Neutrophil (primary cell): Measurements from ENCODE around the gene SEC62.

Source experiments
- H3K27ac ChIP-seq: fragments of 200-600 bp; sonication (generic); 2 replicates; pipeline ENCODE4 v1.5.1; 2016; ENCODE audit warnings: mild to moderate bottlenecking, moderate library complexity
- H3K27me3 ChIP-seq: fragments of 200-600 bp; sonication (generic); 2 replicates; pipeline ENCODE4 v1.6.0; 2016; ENCODE audit warnings: mild to moderate bottlenecking
- H3K36me3 ChIP-seq: fragments of 200-600 bp; sonication (generic); 2 replicates; pipeline ENCODE4 v1.5.1; 2017
- H3K4me1 ChIP-seq, 2 experiments: fragments of 200-600 bp in 1 of 2; sonication (generic) in 1 of 2; 1 replicate in 1 of 2; 2 replicates in 1 of 2; pipeline versions ENCODE4 v1.5.1 to v1.6.1; 2013 to 2016; ENCODE audit warnings: low read depth in 1 of 2, low read length in 1 of 2, mild to moderate bottlenecking in 1 of 2, moderate library complexity in 1 of 2; ENCODE audit not compliant: control insufficient read depth in 1 of 2, insufficient read depth in 1 of 2
- H3K4me3 ChIP-seq, 2 experiments: fragments of 200-600 bp in 1 of 2; sonication (generic) in 1 of 2; 1 replicate in 1 of 2; 2 replicates in 1 of 2; pipeline ENCODE4 v1.5.1; 2013 to 2016; ENCODE audit warnings: low read depth in 1 of 2, low read length in 1 of 2, mild to moderate bottlenecking in 1 of 2, moderate library complexity in 1 of 2
- H3K9me3 ChIP-seq: fragments of 200-600 bp; sonication (generic); 2 replicates; pipeline ENCODE4 v1.5.1; 2016
- TF ChIP-seq, protein P1 (sequence below): fragments of 200-600 bp; sonication (generic); IDR thresholded peaks from 2 replicates; pipeline ENCODE4 v1.5.1; 2016; ENCODE audit warnings: antibody characterized with exemption

The SEC62 gene

DNA sequence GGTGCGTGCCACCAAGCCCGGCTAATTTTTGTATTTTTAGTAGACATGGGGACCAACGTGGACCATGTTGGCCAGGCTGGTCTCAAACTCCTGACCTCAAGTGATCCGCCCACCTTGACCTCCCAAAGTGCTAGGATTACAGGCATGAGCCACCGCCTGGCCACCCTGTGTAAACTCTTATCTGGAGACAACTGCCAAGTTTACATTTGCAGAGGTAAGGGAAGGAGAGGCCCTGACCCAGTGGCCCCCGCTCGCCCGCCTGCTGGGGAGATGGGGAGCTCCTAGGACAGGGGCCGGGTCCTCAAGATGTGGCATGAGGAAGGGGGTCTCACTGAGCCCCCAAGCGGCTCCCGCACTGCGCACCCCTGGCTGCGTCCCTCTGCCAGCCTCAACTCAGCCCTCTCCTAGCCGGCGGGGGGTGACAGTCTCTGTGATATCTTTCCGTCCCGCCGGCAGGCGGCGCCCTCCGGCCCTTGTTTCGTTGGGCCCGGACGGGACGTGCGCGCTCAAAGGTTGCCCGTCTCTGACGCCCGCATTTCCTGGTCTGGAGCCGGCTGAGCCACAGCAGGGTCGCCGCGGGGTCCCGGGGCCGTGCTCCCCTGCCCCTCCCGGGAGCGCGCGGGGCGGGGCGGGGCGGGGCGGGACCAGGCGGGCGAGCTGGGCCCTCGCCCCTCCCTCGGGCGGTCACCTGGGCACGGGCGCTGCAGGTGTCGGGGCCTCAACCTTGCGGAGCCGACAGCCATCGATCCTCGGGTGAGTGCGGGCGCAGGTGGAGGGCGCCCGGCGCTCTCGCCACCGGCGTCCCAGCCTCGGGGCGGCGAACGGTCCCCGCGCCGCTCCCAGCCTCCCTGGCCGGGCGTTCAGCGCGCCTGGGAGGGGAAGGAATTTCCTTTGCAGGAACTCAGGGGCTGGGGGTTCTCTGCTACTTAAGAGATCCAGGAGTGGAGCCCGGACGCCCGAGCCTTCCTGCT is 71.1 kb downstream of the SEC62 start, which contains the start of gene GPR160:
TSS of gene GPR160 (plus strand) at position 533 of the 971 bp plus-strand sequence. CDS start 45,978 bp downstream, outside the sequence.
- no peaks in the 10 kb centered on the region for H3K27me3 ChIP-seq
- TF ChIP-seq, protein P1, sequence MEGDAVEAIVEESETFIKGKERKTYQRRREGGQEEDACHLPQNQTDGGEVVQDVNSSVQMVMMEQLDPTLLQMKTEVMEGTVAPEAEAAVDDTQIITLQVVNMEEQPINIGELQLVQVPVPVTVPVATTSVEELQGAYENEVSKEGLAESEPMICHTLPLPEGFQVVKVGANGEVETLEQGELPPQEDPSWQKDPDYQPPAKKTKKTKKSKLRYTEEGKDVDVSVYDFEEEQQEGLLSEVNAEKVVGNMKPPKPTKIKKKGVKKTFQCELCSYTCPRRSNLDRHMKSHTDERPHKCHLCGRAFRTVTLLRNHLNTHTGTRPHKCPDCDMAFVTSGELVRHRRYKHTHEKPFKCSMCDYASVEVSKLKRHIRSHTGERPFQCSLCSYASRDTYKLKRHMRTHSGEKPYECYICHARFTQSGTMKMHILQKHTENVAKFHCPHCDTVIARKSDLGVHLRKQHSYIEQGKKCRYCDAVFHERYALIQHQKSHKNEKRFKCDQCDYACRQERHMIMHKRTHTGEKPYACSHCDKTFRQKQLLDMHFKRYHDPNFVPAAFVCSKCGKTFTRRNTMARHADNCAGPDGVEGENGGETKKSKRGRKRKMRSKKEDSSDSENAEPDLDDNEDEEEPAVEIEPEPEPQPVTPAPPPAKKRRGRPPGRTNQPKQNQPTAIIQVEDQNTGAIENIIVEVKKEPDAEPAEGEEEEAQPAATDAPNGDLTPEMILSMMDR: peak; percentile 93
- peak within 1 kb of the TSS; percentile 95 for H3K27ac ChIP-seq
- H3K4me3 ChIP-seq: peak within 1 kb of the TSS; percentile 86 to 97
- peaks cover 7% of the 10 kb centered on the region for H3K36me3 ChIP-seq
- no peaks in the 10 kb centered on the region for H3K9me3 ChIP-seq
- H3K4me1 ChIP-seq: peaks cover 56 to 62% of the 10 kb centered on the region in 2 experiments

DNA sequence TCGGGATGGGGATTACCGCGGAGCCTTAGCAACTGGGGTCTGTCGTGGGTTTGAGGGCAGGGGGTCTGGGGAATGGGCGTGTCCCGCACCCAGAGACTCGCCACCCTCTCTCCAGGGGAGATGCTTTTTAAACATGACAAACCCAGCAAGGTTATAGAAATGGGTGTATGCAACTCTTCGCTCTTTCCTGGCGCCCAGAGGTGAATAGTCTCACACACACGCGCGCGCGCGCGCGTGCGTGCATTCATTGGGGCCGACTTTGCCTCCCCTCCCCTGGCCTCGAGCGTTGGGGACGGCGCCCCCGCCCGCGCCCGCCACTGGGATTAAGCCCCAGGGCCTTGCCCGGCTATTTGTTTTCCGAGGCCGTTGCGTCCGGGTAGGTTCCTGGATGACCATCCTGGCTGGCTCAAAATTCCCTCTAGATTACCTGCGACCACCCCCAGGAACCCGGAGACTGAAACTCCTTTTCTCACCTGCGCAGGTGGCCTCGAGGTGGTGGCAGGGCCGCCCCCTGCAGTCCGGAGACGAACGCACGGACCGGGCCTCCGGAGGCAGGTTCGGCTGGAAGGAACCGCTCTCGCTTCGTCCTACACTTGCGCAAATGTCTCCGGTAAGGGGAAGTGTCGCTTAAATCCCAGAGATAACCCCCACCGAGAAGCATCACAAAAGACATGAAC is 72.0 kb downstream of the SEC62 start:
- H3K27me3 ChIP-seq: no peaks in the 10 kb centered on the region
- peaks cover 7% of the 10 kb centered on the region for H3K36me3 ChIP-seq
- H3K4me3 ChIP-seq: peak overlapping the region; percentile 86 to 97
- peak overlapping the region; percentile 95 for H3K27ac ChIP-seq
- H3K4me1 ChIP-seq: peaks cover 54 to 58% of the 10 kb centered on the region in 2 experiments
- TF ChIP-seq, protein P1: peak; percentile 64
- no peaks in the 10 kb centered on the region for H3K9me3 ChIP-seq

DNA sequence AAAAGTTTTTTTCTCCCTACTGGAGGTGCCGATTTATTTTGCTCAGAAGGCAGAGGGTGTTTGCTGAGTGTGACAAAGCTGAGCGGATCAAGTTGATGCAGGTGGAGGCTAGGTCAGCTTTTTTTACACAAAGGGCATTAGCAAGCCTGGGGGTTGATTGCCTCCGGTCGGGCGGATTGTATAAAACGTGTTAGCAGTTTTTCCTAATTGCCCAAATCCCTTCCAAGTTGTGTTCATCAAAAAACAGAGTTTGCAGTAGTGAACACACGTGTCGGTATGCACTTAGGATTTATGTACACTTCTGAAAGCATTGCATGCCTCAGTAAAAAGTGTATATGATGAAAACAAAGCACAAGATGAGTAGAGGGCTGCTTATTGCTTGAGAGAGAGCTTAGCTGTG is 73.8 kb downstream of the SEC62 start:
- Histone ChIP-seq H3K36me3 (peaks cover 7% of the 10 kb centered on the region), H3K9me3 (no peaks in the 10 kb centered on the region), H3K27ac (peak overlapping the region; percentile 95), H3K27me3 (no peaks in the 10 kb centered on the region), H3K4me1 (peaks cover 58 to 62% of the 10 kb centered on the region in 2 experiments), H3K4me3 (peak overlapping the region in 1 of 2 experiments; percentile 97)
- TF ChIP-seq, protein P1: no peak

DNA sequence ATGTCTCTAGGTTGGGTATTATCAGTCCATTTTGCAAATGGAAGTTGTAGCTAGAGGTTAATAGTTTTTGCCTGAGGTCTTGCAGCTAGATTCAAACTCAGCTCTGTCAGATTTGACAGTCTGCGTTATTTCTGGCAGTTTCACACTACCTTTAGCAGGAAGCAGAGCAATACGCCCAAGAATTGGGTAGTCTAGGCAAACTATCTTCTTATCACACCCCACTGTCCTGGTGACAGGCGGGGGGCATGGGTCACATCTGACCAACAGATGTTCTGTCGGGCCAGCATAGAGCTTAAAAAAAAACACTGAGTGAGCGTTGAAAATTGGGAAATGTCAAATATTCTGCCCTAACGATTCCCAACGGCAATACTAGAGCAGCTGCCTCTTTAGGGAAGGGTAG is 76.9 kb downstream of the SEC62 start:
- peaks cover 7% of the 10 kb centered on the region for H3K36me3 ChIP-seq

DNA sequence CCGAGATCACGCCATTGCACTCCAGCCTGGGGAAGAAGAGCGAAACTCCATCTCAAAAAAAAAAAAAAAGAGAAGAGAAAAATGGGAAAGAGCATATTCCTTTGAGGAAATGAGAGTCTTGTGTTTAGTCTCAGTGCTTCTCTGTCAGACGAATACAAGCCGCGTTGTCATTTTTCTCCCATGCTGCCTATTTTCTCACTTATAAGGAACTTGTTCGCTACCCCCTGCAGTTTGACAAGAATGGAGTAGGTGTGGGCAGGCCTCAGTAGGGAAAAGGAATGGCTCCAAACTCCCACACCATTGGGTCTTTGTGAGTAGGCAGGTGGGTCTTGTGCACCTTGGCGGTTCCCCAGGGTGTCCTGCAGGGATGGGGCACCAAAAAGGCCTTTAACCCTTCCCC is 77.7 kb downstream of the SEC62 start:
- Histone ChIP-seq H3K27ac (peak overlapping the region; percentile 91), H3K4me1 (peaks cover 59 to 62% of the 10 kb centered on the region in 2 experiments), H3K4me3 (peak overlapping the region; percentile 33 to 46), H3K36me3 (peaks cover 10% of the 10 kb centered on the region), H3K27me3 (no peaks in the 10 kb centered on the region), H3K9me3 (no peaks in the 10 kb centered on the region)
- TF ChIP-seq, protein P1: no peak

More for the DNA sequence above, 76.9 kb downstream of the SEC62 start:
- H3K27ac ChIP-seq: peak overlapping the region; percentile 91
- H3K9me3 ChIP-seq: no peaks in the 10 kb centered on the region
- TF ChIP-seq, protein P1: no peak
- H3K4me1 ChIP-seq: peaks cover 66 to 69% of the 10 kb centered on the region in 2 experiments
- no peak overlapping the region for H3K4me3 ChIP-seq
- H3K27me3 ChIP-seq: no peaks in the 10 kb centered on the region
